OCI-LY3 (cell line): ENCODE data around the gene PICK1.

Experiments used
- EZH2phosphoT487 ChIP-seq: fragments of 200-600 bp; shearing (Covaris generic); IDR thresholded peaks from 2 replicates; pipeline ENCODE4 v1.6.1; 2018; ENCODE audit warnings: antibody characterized with exemption, mixed run types, low read depth
- TF ChIP-seq, protein P1 (sequence below): fragments of 200-600, 300-600 bp; sonication (generic); IDR thresholded peaks from 2 replicates; pipeline ENCODE4 v1.5.1; 2014; ENCODE audit warnings: antibody characterized with exemption, low read length, low read depth

DNA sequence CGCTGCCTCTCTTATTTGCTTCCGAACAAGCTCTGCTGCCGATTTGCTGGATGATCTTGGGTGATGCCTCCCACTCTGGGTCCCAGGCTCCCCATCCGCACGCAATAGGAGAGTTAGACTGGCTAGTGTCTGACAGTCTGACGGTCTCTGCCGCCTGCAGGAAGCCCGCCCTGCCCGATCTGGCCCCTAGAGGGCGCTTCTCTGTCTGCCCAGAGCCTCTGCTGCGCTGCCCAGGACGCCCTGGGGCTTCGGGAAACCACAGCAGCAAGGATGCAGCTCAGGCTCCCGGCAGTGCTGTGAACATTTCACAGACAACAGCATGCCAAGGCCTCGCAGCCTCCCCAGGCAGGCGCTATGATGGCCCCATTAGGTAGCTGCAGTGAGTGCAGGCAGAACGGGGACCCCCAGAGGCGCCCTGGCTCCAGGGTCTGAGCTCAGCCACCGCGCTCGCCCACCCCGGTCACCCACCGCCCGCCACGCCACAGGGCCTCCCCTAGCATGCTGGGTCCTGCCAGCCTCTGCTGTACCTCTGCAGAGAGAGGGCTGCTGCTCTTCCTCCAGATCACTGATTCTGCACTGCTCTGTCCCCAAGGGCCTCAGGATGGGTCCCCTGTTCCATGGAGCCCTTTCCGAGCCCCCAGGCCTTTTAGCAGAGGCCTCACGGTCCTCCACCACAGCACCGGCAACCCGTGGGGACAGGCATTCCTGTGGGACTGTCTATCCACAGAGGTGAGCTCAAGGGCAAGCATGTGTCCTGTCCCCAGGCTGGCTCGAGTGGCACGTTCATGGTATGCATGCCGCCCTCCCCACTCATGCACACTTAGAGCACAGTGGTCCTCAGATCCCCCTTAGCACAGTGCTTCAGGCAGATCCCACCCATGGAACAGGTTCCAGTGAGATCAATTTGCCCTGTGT, 57.5 kb downstream of the PICK1 start:
- TF ChIP-seq, protein P1, sequence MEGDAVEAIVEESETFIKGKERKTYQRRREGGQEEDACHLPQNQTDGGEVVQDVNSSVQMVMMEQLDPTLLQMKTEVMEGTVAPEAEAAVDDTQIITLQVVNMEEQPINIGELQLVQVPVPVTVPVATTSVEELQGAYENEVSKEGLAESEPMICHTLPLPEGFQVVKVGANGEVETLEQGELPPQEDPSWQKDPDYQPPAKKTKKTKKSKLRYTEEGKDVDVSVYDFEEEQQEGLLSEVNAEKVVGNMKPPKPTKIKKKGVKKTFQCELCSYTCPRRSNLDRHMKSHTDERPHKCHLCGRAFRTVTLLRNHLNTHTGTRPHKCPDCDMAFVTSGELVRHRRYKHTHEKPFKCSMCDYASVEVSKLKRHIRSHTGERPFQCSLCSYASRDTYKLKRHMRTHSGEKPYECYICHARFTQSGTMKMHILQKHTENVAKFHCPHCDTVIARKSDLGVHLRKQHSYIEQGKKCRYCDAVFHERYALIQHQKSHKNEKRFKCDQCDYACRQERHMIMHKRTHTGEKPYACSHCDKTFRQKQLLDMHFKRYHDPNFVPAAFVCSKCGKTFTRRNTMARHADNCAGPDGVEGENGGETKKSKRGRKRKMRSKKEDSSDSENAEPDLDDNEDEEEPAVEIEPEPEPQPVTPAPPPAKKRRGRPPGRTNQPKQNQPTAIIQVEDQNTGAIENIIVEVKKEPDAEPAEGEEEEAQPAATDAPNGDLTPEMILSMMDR = peak; percentile 95
- no peak for TF ChIP-seq EZH2phosphoT487
